Right lobe of liver (tissue), 4 donors: Measurements from ENCODE around the gene PKN3.

ENCODE experiments used
- POLR2A ChIP-seq: fragments of 450-650 bp; IDR thresholded peaks from one replicate; pipeline ENCODE4 v1.6.1; 2017; ENCODE audit warnings: antibody characterized with exemption, mild to moderate bottlenecking
- TF ChIP-seq, protein P1 (sequence below), 4 donors: fragments of 200-600 bp in 3 of 4; fragments of 450-650 bp in 1 of 4; IDR thresholded peaks; one replicate each; pipeline versions ENCODE4 v1.5.1 to v1.8.0; 2016 to 2022; ENCODE audit warnings: antibody characterized with exemption in 4 of 4, mild to moderate bottlenecking in 2 of 4
- donor health status: DM: no; HTN: no; CAD: no.
- donor health status: DM: no; HTN: no; CAD: no.
- donor health status: DM: no; HTN: yes; CAD: no.

DNA sequence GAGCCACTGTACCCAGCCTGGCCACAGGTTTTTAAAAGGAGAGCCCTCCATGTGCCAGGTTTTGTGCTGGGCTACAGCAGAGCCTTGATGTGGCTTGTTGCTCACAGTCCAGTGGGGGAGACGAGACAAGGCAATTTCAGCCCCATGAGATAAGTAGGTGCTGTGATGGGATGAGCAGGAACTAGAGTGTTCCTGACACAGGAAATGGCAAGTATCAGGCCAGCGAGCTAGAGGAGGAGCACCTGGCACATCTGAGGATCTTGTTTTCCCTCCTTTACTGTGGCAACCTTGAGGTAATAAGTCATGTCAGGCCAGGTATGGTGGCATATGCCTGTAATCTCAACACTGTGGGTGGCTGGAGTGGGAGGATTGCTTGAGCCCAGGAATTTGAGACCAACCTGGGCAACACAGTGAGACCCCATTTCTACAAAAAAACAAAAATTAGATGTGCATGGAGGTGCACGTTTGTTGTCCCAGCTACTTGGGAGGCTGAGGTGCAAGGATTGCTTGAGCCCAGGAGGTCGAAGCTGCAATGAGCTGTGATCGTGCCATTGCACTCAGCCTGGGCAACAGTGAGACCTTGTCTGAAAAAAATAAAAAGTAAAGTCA is 25.4 kb downstream of the PKN3 start:
- TF ChIP-seq, protein P1, sequence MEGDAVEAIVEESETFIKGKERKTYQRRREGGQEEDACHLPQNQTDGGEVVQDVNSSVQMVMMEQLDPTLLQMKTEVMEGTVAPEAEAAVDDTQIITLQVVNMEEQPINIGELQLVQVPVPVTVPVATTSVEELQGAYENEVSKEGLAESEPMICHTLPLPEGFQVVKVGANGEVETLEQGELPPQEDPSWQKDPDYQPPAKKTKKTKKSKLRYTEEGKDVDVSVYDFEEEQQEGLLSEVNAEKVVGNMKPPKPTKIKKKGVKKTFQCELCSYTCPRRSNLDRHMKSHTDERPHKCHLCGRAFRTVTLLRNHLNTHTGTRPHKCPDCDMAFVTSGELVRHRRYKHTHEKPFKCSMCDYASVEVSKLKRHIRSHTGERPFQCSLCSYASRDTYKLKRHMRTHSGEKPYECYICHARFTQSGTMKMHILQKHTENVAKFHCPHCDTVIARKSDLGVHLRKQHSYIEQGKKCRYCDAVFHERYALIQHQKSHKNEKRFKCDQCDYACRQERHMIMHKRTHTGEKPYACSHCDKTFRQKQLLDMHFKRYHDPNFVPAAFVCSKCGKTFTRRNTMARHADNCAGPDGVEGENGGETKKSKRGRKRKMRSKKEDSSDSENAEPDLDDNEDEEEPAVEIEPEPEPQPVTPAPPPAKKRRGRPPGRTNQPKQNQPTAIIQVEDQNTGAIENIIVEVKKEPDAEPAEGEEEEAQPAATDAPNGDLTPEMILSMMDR (IDR thresholded peaks at IDR 0.05): no peak
- TF ChIP-seq POLR2A: no peak
